ENCODE measurements around the gene BTG2.

BTG2 gene

DNA sequence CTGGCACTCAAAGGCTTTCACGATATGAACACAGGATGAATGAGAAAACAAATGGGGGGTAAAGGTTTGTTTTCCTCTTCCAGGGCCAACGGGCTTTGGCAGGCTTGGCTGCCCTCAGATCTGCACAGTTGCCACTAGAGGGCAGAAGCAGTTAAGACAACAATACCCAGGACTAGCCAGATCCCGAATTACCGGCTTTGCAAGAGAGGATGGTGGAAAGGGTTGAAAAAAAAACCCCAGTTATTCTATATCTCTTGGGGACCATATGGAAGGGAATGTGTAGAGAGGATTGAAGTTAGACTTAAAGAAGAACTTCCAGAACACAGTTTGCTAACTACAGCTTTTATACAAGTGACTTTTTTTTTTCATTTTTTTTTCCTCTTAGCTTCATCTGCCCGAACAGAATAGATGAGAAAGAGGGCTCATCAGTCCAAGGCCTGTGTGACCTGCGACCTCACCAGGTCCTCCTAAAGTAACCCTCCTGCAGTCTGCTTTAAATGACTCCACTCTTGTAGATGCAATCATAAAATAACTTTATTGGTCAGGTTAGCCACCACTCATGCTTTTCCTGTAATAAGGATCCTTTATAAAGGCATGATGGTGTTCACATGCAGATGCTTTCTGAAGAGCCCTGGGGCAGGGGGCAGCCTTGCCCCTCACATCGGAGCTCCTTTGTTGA lies 34.9 kb downstream of the BTG2 start:
- DNase-seq (ENCODE audit: low read depth in 3 of 3), result peak in 2 of 3 donors; percentile 29 to 42

- DNase-seq (ENCODE audit: low read depth in 3 of 3), result peak in 2 of 3 donors; percentile 25 to 48
These were observed 37.0 kb downstream of the BTG2 start for GRCh38 chr1:203342192-203342940.

DNA sequence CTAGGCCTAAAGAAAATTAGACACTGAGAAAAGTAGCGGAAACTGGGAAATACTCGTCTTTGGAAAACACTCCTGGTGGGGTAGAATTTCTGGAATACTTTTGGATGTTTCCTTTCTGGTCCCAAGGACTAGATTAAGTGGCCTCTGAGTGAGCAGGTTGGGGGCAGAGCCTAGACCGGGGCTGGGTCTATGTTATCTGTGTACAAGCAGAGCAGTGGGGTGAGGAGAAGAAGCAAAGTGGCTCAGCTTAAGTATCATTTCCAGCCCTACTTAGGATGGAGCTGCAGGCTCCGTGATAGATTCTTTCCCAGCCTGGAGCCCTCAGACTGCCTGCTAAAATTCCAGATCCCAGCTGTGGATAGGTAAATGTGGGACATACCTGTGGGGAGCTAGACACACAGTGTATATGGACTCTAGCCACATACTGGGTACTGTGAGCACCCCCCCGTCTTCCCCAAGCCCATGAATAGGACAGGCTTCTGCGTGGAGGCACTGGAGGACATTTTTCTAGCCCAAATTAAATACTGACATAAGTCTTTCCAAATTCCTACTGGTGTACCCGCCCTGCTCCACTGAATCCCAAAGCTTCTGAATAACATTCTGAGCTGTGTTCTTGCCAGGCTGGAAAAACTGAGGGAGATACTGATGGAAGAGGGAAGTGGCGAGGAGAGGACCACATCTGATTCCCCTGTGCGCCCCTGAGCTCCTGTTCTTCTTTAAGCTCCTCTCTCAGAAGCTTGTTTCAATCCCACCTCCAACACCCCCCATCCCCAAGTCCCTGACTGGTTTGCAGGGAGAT lies 38.8 kb downstream of the BTG2 start:
- no peak for DNase-seq (ENCODE audit: low read depth in 3 of 3)

DNA sequence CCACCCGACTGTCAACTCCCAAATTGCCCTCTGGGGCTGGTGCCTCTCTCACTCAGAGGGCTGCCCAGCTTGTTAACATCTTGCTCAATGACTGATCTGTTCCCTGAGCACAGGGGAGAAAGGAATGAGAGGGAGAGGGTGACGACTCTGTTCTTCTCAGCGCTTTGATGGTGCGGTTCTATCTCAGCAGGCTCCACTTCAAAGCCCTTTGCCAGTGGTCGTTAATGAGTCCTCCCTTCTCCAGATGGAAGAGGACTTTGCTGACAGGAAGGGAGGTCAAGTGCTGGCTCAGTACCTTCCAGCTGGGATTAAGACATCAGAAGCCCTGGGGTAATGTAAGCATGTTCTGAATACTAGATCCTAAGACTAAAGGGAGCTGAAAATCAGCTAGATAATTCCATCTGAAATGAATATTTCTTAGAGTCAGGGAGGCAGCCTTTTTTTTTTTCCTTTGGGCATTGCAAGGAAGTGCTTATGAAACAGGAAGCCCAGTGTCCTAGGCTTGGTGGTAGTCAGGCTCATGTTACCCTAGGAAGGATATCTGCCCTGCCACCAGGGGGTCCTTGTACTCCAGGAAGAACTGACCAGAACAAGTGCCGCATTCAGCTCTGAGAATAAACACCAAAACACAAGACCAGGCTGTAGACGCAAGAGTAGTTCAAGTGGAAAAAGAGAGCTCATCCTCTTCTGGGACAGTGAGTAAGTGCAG lies 40.9 kb downstream of the BTG2 start:
- DNase-seq (ENCODE audit: low read depth in 3 of 3), result no peak

DNA sequence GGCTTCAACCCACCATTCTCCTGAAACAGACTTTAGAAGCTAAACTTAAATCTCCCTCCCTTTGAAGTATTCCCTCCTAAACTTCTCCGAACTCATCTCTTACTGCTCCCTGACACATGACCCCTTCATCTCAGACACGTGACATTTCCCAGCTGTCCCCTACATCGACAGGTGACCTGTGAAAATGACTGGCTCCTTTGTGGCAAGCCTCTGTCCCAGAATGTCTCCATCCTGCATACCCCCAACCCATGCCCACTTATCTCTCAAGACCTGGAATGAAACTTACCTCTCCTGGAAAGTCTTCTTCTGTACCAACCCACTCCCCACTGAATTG lies 41.4 kb downstream of the BTG2 start:
- DNase-seq (ENCODE audit: low read depth in 3 of 3), result no peak

- DNase-seq (ENCODE audit: low read depth in 3 of 3), result no peak
These were observed 43.8 kb downstream of the BTG2 start for GRCh38 chr1:203349166-203349565.

- DNase-seq (ENCODE audit: low read depth in 3 of 3), result no peak
These were observed 44.6 kb downstream of the BTG2 start for GRCh38 chr1:203349773-203350524.

GRCh38 chr1:203351037-203351625 lies 45.8 kb downstream of the BTG2 start, which contains the start of gene FMOD:
TSS of gene FMOD (minus strand) at chr1:203351122. CDS start at chr1:203348270, 2,852 bp downstream.
- no peak for DNase-seq (ENCODE audit: low read depth in 3 of 3)

- DNase-seq (ENCODE audit: low read depth in 3 of 3), result no peak
These were observed 48.2 kb downstream of the BTG2 start for GRCh38 chr1:203353486-203353885.

GRCh38 chr1:203354246-203354645 lies 48.9 kb downstream of the BTG2 start:
- no peak for DNase-seq (ENCODE audit: low read depth in 3 of 3)

- DNase-seq (ENCODE audit: low read depth in 3 of 3), result no peak
These were observed 53.8 kb downstream of the BTG2 start for GRCh38 chr1:203359010-203359571.
